ENCODE measurements around the gene USP6.
A peak's percentile ranks its signal among the peaks of the same experiment; 100 is the strongest.
"Not testable (repeated sequence)": the region's sequence is repeated elsewhere in the genome, so short reads cannot be mapped to it uniquely, and the experiment has no call there.

USP6 gene

DNA sequence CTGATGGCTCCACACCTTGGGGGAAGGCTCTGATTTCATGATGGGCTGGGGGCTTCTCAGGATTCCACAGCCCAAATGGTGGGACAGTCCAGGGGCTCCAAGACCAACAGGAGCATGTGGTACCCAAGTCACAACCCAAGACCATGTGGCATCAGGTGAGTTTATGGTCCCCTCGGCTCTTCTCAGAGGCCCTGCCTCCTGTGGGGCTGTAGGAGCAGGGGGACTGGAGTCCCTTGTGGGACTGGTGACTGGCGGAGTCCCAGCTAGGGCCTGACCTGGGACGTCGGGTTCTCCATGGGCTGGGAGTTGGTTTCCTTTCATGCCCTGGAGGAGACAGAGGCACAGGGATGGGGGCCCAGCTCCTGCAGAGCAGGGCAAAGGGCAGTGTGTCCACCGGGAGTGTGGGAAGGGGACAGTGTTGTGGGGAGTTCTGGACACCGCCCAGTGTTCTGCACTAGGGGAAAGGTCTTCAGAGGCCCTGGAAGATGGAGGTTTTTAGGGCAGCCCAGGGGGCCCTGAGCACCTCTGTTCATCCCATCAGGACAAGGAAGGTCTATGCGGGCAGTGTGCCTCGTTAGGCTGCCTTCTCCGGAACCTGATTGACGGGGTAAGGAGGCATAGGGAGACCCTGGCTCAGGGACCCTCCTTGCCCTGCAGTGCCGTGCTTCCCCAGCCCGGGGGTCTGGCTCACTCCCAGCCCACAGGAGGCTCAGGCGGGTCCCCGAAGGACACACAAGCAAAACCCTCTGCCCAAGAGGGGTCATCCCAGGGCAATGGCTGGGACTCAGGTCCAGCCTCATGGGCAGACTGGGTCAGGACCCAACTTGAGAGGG lies 21.0 kb downstream of the USP6 start:
- DNase-seq = not testable (repeated sequence)

DNA sequence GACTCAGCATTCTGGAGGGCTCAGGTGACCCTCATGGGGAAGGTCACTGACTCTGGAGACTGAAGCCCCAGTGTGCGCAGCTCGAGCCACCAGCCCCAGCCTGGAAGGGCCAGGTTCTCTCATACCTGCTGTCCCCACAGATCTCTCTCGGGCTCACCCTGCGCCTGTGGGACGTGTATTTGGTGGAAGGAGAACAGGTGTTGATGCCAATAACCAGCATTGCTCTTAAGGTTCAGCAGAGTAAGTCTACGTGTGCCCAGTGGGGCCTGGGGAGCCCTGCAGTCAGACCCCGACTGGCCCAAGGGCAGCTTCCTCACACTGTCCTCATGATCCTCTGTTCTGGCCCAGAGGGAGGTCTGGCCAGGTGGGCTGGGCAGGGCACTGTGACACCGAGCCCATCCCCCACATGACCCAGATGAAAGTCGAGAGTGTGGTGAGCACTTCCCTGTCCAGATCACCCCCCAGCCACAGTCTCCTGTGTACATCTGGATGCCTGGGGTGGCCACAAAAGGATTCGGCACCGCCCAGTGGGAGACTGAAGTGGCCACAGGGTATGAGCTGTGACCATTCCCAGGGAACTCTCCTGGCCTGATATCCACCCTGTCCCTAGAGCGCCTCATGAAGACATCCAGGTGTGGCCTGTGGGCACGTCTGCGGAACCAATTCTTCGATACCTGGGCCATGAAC lies 21.8 kb downstream of the USP6 start:
- DNase-seq = not testable (repeated sequence)

DNA sequence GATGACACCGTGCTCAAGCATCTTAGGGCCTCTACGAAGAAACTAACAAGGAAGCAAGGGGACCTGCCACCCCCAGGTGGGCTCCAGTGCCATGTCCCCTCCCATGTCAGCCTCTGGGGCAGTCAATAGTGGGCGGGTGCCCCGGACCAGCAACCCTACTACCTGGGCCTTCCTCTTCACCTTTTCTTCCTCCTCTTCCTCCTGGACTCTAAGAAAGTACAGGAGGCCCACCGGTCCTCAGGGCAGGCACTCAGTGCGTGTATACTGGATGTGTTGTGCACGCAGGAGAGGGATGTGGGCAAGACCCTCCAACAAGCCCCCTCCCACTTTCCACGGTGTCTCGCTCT lies 22.3 kb downstream of the USP6 start:
- not testable (repeated sequence) for DNase-seq

DNA sequence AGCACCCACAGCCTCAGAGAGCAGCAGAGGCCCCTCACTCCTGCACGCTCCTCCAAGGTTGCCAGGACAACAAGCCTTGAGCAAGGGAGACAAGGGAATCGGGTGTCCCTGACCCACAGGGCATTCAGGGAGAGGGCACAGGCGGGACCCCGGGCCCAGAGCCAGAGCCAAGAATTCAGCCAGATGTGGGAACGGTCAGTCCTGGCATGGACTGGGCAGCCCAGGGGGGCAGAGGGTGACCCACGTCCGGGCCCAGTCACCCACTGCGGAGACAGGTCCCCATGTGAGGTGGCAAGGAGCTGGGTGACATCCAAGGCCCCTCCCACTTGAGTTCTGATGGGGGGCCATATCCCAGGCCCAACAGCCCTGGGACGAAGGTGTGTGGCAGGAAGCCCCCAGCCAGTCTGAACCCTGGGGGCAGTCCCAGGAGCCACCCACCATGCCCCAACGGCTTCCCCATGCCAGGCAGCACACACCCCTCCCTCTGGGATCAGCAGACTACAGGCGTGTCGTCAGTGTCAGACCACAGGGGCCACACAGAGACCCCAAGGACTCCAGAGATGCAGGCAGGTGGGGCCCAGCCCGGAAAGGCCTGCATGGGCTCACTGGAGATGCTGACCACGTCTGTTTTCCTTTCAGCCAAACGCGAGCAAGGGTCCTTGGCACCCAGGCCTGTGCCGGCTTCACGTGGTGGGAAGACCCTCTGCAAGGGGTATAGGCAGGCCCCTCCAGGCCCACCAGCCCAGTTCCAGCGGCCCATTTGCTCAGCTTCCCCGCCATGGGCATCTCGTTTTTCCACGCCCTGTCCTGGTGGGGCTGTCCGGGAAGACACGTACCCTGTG lies 23.0 kb downstream of the USP6 start:
- no peak for DNase-seq

DNA sequence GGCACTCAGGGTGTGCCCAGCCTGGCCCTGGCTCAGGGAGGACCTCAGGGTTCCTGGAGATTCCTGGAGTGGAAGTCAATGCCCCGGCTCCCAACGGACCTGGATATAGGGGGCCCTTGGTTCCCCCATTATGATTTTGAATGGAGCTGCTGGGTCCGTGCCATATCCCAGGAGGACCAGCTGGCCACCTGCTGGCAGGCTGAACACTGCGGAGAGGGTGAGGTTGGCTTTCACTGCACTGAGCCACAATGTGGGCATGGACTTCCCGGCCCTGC lies 23.6 kb downstream of the USP6 start:
- no peak for DNase-seq

DNA sequence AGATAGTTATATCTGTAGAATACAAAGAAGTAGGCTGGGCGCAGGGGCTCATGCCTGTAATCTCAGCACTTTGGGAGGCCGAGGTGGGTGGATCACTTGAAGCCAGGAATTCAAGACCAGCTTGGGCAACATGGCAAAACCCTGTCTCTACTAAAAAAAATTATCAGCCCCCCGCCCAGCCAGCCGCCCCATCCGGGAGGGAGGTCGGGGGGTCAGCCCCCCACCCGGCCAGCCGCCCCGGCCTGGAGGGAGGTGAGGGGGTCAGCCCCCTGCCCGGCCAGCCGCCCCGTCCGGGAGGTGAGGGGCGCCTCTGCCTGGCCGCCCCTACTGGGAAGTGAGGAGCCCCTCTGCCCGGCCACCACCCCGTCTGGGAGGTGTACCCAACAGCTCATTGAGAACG lies 27.0 kb downstream of the USP6 start:
- not testable (repeated sequence) for DNase-seq

DNA sequence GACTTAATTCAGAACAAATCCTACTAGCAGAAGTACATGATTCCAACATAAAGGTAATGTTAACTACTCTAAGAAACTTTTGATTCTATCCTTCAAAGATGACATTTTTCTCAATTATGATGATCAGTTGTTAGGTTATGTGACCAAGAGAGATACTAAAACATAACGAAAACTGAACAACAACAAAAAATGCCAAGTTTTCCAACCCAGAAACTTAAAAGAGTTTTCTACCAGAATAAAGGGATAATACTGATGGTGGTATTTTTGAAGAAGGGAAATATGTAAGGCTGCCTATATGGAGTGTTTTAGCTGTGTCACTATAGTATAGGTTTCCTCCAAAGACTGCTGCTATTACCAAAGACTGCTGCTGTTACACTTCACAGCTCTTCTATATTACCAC lies 30.3 kb downstream of the USP6 start:
- not testable (repeated sequence) for DNase-seq

DNA sequence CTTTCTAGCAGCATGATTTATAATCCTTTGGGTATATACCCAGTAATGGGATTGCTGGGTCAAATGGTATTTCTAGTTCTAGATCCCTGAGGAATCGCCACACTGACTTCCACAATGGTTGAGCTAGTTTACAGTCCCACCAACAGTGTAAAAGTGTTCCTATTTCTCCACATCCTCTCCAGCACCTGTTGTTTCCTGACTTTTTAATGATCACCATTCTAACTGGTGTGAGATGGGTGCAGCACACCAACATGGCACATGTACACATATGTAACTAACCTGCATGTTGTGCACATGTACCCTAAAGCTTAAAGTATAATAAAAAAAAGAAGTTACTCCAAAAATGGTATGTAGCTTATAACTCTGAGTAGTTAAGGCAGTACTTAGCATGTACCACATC lies 44.9 kb downstream of the USP6 start:
- DNase-seq = not testable (repeated sequence)

DNA sequence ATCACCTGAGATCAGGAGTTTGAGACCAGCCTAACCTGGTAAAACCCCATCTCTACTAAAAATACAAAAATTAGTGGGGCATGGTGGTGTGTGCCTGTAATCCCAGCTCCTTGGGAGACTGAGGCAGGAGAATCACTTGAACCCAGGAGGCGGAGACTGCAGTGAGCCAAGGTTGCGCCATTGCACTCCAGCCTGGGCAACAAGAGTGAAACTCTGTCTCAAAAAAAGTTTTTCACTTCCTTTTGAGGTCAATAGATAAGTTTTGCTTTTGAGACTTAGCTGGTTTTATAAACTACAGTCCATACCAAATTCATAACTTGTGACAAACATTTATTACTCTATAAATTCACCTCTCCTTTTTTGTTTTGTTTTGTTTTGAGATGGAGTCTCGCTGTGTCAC lies 46.0 kb downstream of the USP6 start:
- not testable (repeated sequence) for DNase-seq

DNA sequence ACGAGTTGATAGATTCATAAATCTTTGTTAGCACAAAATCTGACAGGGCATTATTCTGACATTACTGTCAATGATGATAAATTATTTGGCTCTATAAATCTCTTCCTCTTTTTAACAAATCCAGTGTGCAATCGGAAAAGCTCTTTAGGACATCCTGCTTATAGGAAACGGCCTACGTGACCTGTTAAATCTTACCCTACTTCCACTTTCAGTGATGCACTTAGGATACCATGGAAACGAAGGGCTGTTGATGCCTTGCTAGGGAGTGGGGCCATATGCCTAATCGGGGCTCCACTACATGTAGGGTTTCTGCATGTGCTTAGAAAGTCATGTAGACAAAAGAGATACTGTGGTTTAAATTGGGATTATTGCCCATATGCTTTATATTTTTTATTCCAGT lies 48.6 kb downstream of the USP6 start:
- DNase-seq = no peak

DNA sequence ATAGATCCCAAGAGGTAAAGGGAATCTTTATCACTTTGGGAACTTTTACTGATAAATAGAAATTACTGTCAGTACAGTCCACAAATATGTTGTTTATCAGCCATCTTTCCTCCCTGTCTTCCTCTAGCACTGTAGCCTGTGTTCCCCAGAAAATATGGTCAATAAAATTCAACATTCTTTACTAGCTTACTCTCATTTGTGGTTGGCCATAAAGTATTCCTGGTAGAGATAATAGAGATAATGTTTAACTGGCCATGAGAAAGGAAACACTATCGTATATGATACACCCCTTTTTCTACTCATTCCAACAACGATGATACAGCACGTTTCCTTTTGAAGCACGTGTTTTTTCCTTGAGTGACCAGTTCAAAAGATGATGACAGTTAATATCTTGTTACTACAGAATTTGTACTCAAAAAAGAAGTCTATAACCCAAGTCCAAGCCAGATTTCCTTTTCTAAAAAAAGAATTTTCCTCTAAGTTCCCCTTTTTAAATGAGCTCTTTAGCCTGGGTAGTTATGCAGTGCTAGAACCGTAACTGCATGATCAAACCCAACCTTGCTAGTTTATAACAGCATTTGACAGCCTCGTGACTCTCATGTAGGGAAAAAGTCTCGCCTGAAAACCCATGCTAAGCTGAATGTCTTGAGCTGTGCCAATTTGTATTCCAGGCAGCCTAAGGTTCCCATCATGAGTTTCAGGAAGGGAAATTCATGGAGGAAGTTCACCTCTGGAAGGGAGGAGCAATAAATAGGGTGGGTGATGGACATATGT lies 50.1 kb downstream of the USP6 start:
- DNase-seq = not testable (repeated sequence)

DNA sequence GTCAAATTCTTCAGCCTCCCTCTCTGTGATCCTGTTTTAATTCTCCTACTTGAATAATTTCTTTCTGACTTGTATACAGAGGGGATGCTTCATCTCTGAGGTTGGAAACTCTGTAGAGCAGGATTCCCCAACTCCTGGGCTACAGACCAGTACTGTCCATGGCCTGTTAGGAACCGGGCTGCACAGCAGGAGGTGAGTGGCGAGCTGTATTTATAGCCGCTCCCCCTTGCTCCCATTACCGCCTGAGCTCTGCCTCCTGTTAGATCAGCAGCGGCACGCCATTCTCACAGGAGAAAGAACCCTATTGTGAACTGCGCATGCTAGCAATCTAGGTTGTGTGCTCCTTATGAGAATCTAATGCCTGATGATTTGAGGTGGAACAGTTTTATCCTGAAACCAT lies 59.2 kb downstream of the USP6 start:
- DNase-seq = not testable (repeated sequence)

DNA sequence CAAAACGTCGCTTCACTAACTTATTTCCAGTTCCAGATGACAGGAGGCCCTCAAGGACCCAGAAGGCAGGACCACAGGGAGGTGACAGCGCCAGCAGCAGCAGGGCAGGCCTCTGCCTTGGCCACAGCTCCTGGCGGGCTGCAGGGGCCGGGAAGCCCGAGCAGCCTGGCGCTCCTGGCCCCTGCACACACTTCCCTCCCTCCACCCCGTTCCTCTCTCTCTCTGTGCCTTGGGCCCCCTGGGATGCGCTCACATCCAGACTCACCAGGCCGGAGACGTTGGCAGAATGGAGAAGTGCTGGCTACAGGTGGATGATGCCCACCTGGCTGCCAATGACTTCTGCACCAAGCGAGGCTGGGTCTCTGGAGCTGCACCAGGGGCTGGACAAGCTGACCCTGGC lies 63.2 kb downstream of the USP6 start:
- no peak for DNase-seq

DNA sequence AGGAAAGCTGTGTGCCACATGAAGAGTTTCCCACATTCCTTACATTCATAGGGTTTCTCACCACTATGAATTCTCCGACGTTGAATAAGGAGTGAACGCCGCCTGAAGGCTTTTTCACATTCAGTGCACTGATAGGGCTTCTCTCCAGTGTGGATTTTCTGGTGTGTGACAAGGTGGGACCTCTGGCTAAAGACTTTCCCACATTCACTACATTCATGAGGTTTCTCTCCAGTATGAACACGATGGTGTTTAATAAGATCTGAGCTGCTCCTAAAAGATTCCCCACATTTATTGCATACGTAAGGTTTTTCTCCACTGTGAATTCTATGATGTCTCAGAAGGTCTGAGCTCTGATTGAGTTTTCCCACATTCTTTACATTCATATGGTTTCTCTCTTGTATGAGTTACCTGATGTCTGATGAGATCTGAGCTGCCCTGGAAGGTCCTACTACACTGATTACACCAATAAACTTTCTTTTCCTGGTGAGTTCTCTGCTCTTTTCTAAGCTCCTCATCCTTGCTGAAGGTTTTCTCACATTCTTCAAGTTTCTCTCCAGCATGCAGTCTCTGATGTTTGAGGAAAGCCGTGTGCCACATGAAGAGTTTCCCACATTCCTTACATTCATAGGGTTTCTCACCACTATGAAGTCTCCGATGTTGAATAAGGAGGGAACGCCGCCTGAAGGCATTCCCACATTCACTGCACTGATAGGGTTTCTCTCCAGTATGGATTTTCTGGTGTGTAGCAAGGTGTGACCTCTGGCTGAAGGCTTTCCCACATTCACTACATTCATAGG lies 65.9 kb downstream of the USP6 start:
- no peak for DNase-seq

DNA sequence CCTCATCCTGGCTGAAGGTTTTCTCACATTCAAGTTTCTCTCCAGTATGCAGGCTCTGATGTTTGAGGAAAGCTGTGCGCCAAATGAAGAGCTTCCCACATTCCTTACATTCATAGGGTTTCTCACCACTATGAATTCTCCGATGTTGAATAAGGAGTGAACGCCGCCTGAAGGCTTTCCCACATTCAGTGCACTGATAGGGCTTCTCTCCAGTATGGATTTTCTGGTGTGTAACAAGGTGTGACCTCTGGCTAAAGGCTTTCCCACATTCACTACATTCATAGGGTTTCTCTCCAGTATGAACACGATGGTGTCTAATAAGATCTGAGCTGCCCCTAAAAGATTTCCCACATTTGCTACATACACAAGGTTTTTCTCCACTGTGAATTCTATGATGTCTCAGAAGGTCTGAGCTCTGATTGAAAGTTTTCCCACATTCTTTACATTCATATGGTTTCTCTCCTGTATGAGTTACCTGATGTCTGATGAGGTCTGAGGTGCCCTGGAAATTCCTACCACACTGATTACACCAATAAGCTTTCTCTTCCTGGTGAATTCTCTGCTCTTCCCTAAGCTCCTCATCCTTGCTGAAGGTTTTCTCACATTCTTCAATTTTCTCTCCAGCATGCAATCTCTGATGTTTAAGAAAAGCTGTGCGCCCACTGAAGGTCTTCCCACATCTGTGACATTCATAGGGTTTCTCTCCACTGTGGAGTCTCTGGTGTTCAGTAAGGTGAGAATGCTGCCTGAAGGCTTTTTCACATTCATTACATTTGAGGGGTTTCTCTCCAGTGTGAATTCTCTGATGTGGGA lies 67.0 kb downstream of the USP6 start:
- no peak for DNase-seq

DNA sequence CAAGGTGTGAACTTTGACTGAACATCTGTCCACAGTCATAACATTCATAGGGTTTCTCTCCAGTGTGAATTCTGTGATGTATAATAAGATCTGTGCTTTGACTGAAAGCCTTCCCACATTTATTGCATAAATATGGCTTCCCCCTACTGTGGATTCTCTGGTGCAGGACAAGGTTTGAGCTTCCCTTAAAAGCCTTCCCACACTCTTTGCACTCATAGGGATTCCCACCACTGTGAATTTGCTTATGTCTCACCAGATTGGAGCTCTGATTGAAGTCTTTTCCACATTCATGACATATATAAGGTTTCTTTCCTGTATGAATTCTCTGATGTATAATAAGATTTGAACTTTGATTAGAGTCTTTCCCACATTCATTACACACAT lies 67.6 kb downstream of the USP6 start:
- DNase-seq = no peak

DNA sequence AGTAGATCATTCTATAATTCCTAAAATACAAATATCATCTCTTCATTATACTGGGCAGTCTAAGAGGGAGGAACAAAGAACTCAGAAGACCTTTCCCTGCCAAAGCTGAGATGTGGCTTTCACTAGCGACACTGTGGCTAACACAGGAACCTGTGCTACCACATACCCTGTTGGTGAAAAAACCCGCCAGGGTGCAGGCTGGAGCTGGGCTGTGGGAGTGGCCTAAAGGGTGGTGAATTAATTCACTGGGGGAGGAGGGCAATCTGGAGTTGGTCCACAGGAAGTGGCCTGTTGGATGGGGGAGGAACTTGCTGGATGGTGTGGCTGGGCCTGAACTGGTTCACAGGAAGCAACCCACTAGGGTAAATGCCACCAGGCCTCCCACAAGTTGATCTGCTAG lies 68.5 kb downstream of the USP6 start:
- DNase-seq = no peak

DNA sequence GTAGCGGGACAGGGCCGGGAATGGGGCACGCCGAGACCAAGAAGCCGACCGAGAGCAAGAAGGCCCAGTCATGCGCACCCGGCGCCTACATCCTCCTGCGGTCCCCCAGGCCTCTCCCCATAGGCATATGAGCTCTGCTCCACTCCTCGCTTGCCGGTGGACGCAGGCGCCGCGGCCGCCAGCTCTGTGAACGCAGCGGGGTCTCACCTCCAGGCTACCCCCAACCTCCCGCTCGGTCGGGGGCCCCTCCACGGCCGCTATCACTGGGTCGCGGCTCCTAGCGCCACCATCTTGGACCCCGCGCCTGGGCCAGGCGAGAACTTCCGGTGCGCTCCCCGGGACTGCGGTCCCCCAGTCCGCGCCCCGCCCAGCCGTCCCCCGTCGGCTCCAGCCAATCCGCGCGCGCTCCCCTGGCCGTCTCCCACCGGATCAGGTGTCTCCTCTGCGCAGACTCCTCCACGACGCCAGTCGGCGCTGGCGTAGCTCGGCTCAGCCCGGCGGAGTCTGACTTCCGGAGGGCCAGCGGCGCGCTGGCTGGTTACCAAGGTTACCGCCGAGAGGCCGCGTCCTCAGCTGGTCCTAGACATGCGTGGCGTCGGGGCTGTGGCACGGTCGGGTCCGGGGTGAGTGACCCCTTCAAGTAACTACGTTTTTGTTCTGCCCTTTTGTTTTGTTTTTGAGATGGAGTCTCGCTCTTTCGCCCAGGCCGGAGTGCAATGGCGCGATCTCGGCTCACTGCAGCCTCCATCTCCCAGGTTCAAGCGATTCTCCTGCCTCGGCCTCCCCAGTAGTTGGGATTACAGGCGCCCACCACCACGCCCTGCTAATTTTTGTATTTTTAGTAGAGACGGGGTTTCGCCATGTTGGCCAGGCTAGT lies 75.9 kb downstream of the USP6 start, which contains the start of gene ZNF594:
ZNF594 (minus strand) TSS at position 328 of the 877 bp plus-strand sequence. CDS start 7,612 bp downstream, outside the sequence.
- peak; percentile 77 for DNase-seq

DNA sequence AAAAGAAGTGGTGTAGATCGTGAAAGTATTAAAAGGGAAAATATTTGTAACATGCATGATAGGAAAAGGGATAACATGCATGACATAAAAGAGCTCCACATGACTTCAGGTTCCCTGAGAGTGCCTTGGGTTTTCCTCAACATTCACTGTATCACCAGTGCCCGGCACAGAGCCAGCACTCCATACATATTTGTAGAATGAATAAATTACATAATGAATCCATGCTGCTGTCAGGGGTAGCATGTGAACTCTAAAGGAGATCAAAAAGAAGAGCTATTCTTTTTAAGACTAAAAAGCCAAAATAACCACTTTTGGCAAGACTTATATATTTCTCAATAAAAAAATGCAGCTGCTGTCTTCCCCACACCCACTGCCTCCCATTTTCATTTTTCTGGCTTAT lies 78.5 kb downstream of the USP6 start:
- no peak for DNase-seq

DNA sequence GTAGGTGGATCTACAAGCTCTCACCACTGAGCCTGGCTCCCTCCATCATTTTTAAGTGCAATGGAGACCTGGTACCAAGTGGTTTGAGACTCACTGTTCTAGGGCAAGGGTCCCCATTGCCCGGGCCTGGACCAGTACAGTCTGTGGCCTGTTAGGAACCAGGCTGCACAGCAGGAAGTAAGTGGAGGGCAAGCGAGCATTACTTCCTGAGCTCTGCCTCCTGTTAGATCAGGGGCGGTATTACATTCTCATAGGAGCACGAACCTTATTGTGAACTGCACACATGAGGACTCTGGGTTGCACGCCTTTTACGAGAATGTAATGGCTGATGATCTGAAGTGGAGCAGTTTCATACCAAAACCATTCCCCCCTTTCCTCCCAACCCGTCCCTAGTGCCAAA lies 82.6 kb downstream of the USP6 start:
- DNase-seq = no peak
